PFSK-1 (cell line): ENCODE data around the gene BMP7.

Experiments used
- FOXP2 ChIP-seq: optimal IDR thresholded peaks from 2 replicates; pipeline ENCODE3; 2011; ENCODE audit warnings: borderline replicate concordance, control low read depth, inconsistent platforms; ENCODE audit not compliant: insufficient read depth; ENCODE audit errors: extremely low read length, extremely low read depth
- POLR2AphosphoS5 ChIP-seq: IDR thresholded peaks from 2 replicates; pipeline ENCODE4 v1.6.1; 2012; ENCODE audit warnings: low read depth, mild to moderate bottlenecking, control low read depth, low read length, moderate library complexity
- TAF1 ChIP-seq: IDR thresholded peaks from 2 replicates; pipeline ENCODE4 v1.6.1; 2012; ENCODE audit warnings: low read length, control low read depth, borderline replicate concordance; ENCODE audit not compliant: insufficient read depth
- TF ChIP-seq, protein P1 (sequence below), 2 experiments: IDR thresholded peaks; 2 replicates each; pipeline versions ENCODE4 v1.6.1 to v1.8.0; 2011 to 2012; ENCODE audit warnings: low read depth in 2 of 2, low read length in 2 of 2, control low read depth in 1 of 2, inconsistent platforms in 1 of 2, mild to moderate bottlenecking in 1 of 2, moderate library complexity in 1 of 2; ENCODE audit not compliant: insufficient read depth in 1 of 2

- TF ChIP-seq POLR2AphosphoS5 (no peak), TAF1 (no peak), FOXP2 (no peak)
- TF ChIP-seq, protein P1, sequence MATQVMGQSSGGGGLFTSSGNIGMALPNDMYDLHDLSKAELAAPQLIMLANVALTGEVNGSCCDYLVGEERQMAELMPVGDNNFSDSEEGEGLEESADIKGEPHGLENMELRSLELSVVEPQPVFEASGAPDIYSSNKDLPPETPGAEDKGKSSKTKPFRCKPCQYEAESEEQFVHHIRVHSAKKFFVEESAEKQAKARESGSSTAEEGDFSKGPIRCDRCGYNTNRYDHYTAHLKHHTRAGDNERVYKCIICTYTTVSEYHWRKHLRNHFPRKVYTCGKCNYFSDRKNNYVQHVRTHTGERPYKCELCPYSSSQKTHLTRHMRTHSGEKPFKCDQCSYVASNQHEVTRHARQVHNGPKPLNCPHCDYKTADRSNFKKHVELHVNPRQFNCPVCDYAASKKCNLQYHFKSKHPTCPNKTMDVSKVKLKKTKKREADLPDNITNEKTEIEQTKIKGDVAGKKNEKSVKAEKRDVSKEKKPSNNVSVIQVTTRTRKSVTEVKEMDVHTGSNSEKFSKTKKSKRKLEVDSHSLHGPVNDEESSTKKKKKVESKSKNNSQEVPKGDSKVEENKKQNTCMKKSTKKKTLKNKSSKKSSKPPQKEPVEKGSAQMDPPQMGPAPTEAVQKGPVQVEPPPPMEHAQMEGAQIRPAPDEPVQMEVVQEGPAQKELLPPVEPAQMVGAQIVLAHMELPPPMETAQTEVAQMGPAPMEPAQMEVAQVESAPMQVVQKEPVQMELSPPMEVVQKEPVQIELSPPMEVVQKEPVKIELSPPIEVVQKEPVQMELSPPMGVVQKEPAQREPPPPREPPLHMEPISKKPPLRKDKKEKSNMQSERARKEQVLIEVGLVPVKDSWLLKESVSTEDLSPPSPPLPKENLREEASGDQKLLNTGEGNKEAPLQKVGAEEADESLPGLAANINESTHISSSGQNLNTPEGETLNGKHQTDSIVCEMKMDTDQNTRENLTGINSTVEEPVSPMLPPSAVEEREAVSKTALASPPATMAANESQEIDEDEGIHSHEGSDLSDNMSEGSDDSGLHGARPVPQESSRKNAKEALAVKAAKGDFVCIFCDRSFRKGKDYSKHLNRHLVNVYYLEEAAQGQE (IDR thresholded peaks at IDR 0.05; ENCODE audit: insufficient read depth in 1 of 2, low read depth in 2 of 2, low read length in 2 of 2): no peak
These were observed 118.2 kb downstream of the BMP7 start for GRCh38 chr20:57148263-57148662.
